Peyer's patch (tissue), 4 donors: ENCODE data around the gene EIF4B. TPM values are rescaled to one million over a fixed set of nuclear protein-coding genes. Genes with fewer than 3 reads are reported as not detected.

Source experiments
- DNase-seq, 3 donors: peaks; one replicate each; pipeline ENCODE4 v3.0.0-alpha.2; 2017 to 2019
- H3K27ac ChIP-seq, 4 donors: fragments of 200-600 bp; sonication (generic); one replicate each; pipeline ENCODE4 v1.5.1; 2016 to 2019
- H3K27me3 ChIP-seq, 2 donors: fragments of 200-600 bp; sonication (generic); one replicate each; pipeline ENCODE4 v1.5.1; 2019
- H3K36me3 ChIP-seq, 3 donors: fragments of 200-600 bp; sonication (generic); one replicate each; pipeline ENCODE4 v1.5.1; 2016 to 2019
- H3K4me1 ChIP-seq, 4 donors: fragments of 200-600 bp; sonication (generic); one replicate each; pipeline ENCODE4 v1.5.1; 2016 to 2019
- H3K4me3 ChIP-seq, 4 donors: fragments of 200-600 bp; sonication (generic); 1 replicate in 3 of 4; 2 replicates in 1 of 4; pipeline ENCODE4 v1.5.1; 2016 to 2019; ENCODE audit warnings: mild to moderate bottlenecking in 1 of 4
- H3K9me3 ChIP-seq, 4 donors: fragments of 200-600 bp; sonication (generic); one replicate each; pipeline ENCODE4 v1.5.1; 2016 to 2019; ENCODE audit warnings: mild to moderate bottlenecking in 1 of 4
- CTCF ChIP-seq, 6 experiments: fragments of 450-650 bp in 4 of 6; fragments of 200-600 bp in 2 of 6; sonication (generic) in 1 of 6; IDR thresholded peaks; one replicate each; pipeline ENCODE4 v1.5.1; 2017 to 2019; ENCODE audit warnings: antibody characterized with exemption in 6 of 6, mild to moderate bottlenecking in 3 of 6, moderate library complexity in 1 of 6
- POLR2A ChIP-seq, 2 donors: fragments of 450-650 bp; IDR thresholded peaks; one replicate each; pipeline ENCODE4 v1.5.1; 2017; ENCODE audit warnings: antibody characterized with exemption in 2 of 2, mild to moderate bottlenecking in 2 of 2, moderate library complexity in 2 of 2
- total RNA-seq, 4 donors: library from RNA; depleted of rRNA; stranded (reverse); fragments of >200 nt; gene quantifications; one replicate each; pipeline ENCODE4 v1.1.0, GENCODE V29; 2016

EIF4B gene
- total RNA-seq, 4 donors from 2014 or later = 234 to 531 (median 250) TPM

- Histone ChIP-seq H3K4me3 (no peak overlapping the region), H3K27ac (peak overlapping the region in 3 of 4 donors; percentile 38 to 63 (median 50)), H3K9me3 (no peaks in the 10 kb centered on the region), H3K36me3 (peaks cover 0 to 54% (median 0%) of the 10 kb centered on the region in 3 donors), H3K27me3 (no peaks in the 10 kb centered on the region), H3K4me1 (peaks cover 0 to 36% (median 2%) of the 10 kb centered on the region in 4 donors)
- no peak for TF ChIP-seq CTCF (IDR thresholded peaks at IDR 0.05)
- no peak for TF ChIP-seq POLR2A (IDR thresholded peaks at IDR 0.05)
- DNase-seq = peak in 1 of 3 donors; percentile 45
These were observed 59.2 kb downstream of the EIF4B start for GRCh38 chr12:53065470-53065869.

GRCh38 chr12:53065975-53066931 is 60.0 kb downstream of the EIF4B start:
- H3K27ac ChIP-seq = peak overlapping the region; percentile 14 to 63 (median 38)
- peak; percentile 62 to 90 (median 86) for DNase-seq
- peaks cover 0 to 34% (median 1%) of the 10 kb centered on the region in 4 donors for H3K4me1 ChIP-seq
- TF ChIP-seq POLR2A (IDR thresholded peaks at IDR 0.05) = no peak
- TF ChIP-seq CTCF (IDR thresholded peaks at IDR 0.05) = peak; percentile 65 to 94 (median 88)
- peaks cover 0 to 61% (median 0%) of the 10 kb centered on the region in 3 donors for H3K36me3 ChIP-seq
- no peaks in the 10 kb centered on the region for H3K9me3 ChIP-seq
- no peaks in the 10 kb centered on the region for H3K27me3 ChIP-seq
- no peak overlapping the region for H3K4me3 ChIP-seq

GRCh38 chr12:53067074-53067992 is 61.1 kb downstream of the EIF4B start:
- TF ChIP-seq POLR2A (IDR thresholded peaks at IDR 0.05) (no peak), CTCF (IDR thresholded peaks at IDR 0.05) (no peak)
- Histone ChIP-seq H3K4me3 (no peak overlapping the region), H3K27me3 (no peaks in the 10 kb centered on the region), H3K27ac (no peak overlapping the region), H3K9me3 (no peaks in the 10 kb centered on the region), H3K4me1 (peaks cover 0 to 31% (median 0%) of the 10 kb centered on the region in 4 donors), H3K36me3 (peaks cover 0 to 58% (median 0%) of the 10 kb centered on the region in 3 donors)
- DNase-seq = peak in 1 of 3 donors; percentile 32

GRCh38 chr12:53067993-53068770 is 61.9 kb downstream of the EIF4B start:
- Histone ChIP-seq H3K27me3 (no peaks in the 10 kb centered on the region), H3K27ac (no peak overlapping the region), H3K4me3 (no peak overlapping the region), H3K4me1 (peaks cover 0 to 36% (median 5%) of the 10 kb centered on the region in 4 donors), H3K36me3 (peaks cover 0 to 52% (median 0%) of the 10 kb centered on the region in 3 donors), H3K9me3 (no peaks in the 10 kb centered on the region)
- DNase-seq = peak in 2 of 3 donors; percentile 36
- TF ChIP-seq POLR2A (IDR thresholded peaks at IDR 0.05) (no peak), CTCF (IDR thresholded peaks at IDR 0.05) (no peak)
